Chondrocyte (in vitro differentiated cells): ENCODE results near the gene XRCC2. TPM values are rescaled to one million over a fixed set of nuclear protein-coding genes. Genes with fewer than 3 reads are reported as not detected.

Source experiments
- DNase-seq: peaks from one replicate; pipeline ENCODE4 v3.0.0; 2021; ENCODE audit warnings: mixed read lengths, low spot score
- H3K27ac Mint-ChIP-seq: one replicate; pipeline ENCODE4 v1.8.0; 2021; ENCODE audit warnings: mild to moderate bottlenecking, moderate library complexity, mixed read lengths; ENCODE audit not compliant: unreplicated experiment
- H3K27me3 Mint-ChIP-seq: 2 replicates; pipeline ENCODE4 v1.8.0; 2021; ENCODE audit warnings: low read depth, mixed read lengths
- H3K36me3 Mint-ChIP-seq: 2 replicates; pipeline ENCODE4 v1.8.0; 2021; ENCODE audit warnings: low read depth, mixed read lengths
- H3K4me1 Mint-ChIP-seq: 2 replicates; pipeline ENCODE4 v1.8.0; 2021; ENCODE audit warnings: low read depth, mild to moderate bottlenecking, mixed read lengths
- H3K4me3 Mint-ChIP-seq: one replicate; pipeline ENCODE4 v1.8.0; 2021; ENCODE audit warnings: mild to moderate bottlenecking, moderate library complexity, mixed read lengths; ENCODE audit not compliant: unreplicated experiment
- H3K9me3 Mint-ChIP-seq: 2 replicates; pipeline ENCODE4 v1.8.0; 2021; ENCODE audit warnings: low read depth, mixed read lengths
- total RNA-seq: library from RNA; stranded (reverse); gene quantifications from 3 replicates; pipeline ENCODE4 v1.2.1, GENCODE V29; 2021
- TF ChIP-seq, protein P1 (sequence below): fragments of 200-600 bp; sonication (generic); IDR thresholded peaks from 2 replicates; pipeline ENCODE4 v1.5.0; 2021; ENCODE audit warnings: antibody characterized with exemption, mild to moderate bottlenecking, moderate library complexity

XRCC2 gene
- total RNA-seq, 1 donor from 2014 or later: 1.3 TPM

DNA sequence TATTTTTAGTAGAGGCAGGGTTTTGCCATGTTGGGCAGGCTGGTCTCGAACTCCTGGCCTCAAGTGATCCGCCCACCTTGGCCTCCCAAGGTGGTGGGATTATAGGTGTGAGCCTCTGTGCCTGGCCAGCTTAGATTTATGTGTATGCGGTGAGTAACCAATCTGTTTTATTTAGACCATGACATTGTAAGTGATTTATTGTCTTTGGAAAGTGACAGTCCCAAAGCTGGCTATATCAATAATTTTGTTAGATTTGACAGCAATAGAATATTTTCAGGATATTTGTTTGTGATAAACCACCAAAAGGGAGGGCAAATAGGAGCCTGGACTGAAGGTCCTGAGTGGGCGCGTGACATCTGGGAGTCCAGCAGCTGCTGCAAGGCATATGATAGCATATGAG is 75.7 kb downstream of the XRCC2 start:
- Mint-ChIP-seq H3K4me1 (no peaks in the 10 kb centered on the region), H3K9me3 (no peaks in the 10 kb centered on the region), H3K4me3 (no peak overlapping the region), H3K27me3 (no peaks in the 10 kb centered on the region), H3K27ac (no peak overlapping the region), H3K36me3 (no peaks in the 10 kb centered on the region)
- DNase-seq: no peak
- TF ChIP-seq, protein P1, sequence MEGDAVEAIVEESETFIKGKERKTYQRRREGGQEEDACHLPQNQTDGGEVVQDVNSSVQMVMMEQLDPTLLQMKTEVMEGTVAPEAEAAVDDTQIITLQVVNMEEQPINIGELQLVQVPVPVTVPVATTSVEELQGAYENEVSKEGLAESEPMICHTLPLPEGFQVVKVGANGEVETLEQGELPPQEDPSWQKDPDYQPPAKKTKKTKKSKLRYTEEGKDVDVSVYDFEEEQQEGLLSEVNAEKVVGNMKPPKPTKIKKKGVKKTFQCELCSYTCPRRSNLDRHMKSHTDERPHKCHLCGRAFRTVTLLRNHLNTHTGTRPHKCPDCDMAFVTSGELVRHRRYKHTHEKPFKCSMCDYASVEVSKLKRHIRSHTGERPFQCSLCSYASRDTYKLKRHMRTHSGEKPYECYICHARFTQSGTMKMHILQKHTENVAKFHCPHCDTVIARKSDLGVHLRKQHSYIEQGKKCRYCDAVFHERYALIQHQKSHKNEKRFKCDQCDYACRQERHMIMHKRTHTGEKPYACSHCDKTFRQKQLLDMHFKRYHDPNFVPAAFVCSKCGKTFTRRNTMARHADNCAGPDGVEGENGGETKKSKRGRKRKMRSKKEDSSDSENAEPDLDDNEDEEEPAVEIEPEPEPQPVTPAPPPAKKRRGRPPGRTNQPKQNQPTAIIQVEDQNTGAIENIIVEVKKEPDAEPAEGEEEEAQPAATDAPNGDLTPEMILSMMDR: no peak

DNA sequence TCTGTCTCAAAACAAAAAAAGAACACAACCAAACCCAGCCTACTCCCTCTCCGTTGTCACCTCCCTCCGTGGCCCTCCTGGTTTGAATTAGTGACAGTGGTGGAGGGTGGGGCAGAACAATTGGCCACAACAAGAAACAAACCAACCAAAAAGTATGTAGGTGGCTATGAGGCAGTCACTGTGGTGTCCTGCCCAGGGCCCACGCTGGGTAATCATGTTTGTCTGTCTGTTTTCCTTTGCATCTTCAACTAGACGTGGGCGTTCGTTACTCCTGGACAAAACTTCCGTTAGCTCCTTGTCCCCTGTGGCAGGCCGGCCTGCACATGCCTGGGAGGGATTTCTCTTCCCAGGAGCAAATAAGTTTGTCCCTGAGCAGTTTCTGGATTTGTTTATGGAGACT is 78.4 kb downstream of the XRCC2 start:
- H3K9me3 Mint-ChIP-seq: no peaks in the 10 kb centered on the region
- TF ChIP-seq, protein P1: no peak
- H3K4me1 Mint-ChIP-seq: no peaks in the 10 kb centered on the region
- no peaks in the 10 kb centered on the region for H3K36me3 Mint-ChIP-seq
- no peak overlapping the region for H3K4me3 Mint-ChIP-seq
- H3K27me3 Mint-ChIP-seq: no peaks in the 10 kb centered on the region
- DNase-seq: no peak
- no peak overlapping the region for H3K27ac Mint-ChIP-seq

- Mint-ChIP-seq H3K4me3 (no peak overlapping the region), H3K27ac (no peak overlapping the region), H3K36me3 (no peaks in the 10 kb centered on the region), H3K27me3 (no peaks in the 10 kb centered on the region), H3K9me3 (no peaks in the 10 kb centered on the region), H3K4me1 (no peaks in the 10 kb centered on the region)
- no peak for DNase-seq
- TF ChIP-seq, protein P1: no peak
Observed at GRCh38 chr7:152596824-152597223, 79.1 kb downstream of the XRCC2 start.

Other genes with a start within 250 kb of the XRCC2 start
- gene KMT2C, start 240.1 kb downstream of the XRCC2 start, total RNA-seq: 52.0 to 70.1 TPM (median 56.6 TPM) in 3 replicates
- 6.6 to 11.6 TPM (median 10.8 TPM) in 3 replicates for gene ACTR3B, start 83.6 kb upstream of the XRCC2 start, total RNA-seq